Activated T-helper 1 cell treated with Interleukin-2 at 50 U/mL for 16 hours (primary cell): Measurements from ENCODE around the gene UBTF.
A peak's percentile ranks its signal among the peaks of the same experiment; 100 is the strongest.
"Not testable (repeated sequence)": the region's sequence is repeated elsewhere in the genome, so short reads cannot be mapped to it uniquely, and the experiment has no call there.

Experiments used
- DNase-seq: peaks from one replicate; pipeline ENCODE4 v3.0.0-alpha.2; 2020; ENCODE audit warnings: low read depth

The UBTF gene

GRCh38 chr17:44247876-44248736 lies 28.6 kb upstream of the UBTF start:
- no peak for DNase-seq

- DNase-seq = no peak
Measured at GRCh38 chr17:44247440-44247841, 28.0 kb upstream of the UBTF start.

- DNase-seq = no peak
Measured at GRCh38 chr17:44241106-44241624, 21.7 kb upstream of the UBTF start.

- DNase-seq = not testable (repeated sequence)
Measured at GRCh38 chr17:44237886-44238285, 18.4 kb upstream of the UBTF start.

- no peak for DNase-seq
Measured at GRCh38 chr17:44236444-44236991, 17.0 kb upstream of the UBTF start.

GRCh38 chr17:44235583-44235936 lies 16.1 kb upstream of the UBTF start:
- DNase-seq = no peak

- no peak for DNase-seq
Measured at GRCh38 chr17:44233582-44233981, 14.1 kb upstream of the UBTF start.

- DNase-seq = no peak
Measured at GRCh38 chr17:44232061-44232460, 12.6 kb upstream of the UBTF start.

GRCh38 chr17:44230140-44230539 lies 10.7 kb upstream of the UBTF start:
- no peak for DNase-seq

- DNase-seq = no peak
Measured at GRCh38 chr17:44229090-44229489, 9.6 kb upstream of the UBTF start.

GRCh38 chr17:44223541-44224071 lies 4.1 kb upstream of the UBTF start:
- DNase-seq = no peak

- no peak for DNase-seq
Measured at GRCh38 chr17:44222112-44222869, 2.8 kb upstream of the UBTF start.

- DNase-seq = no peak
Measured at GRCh38 chr17:44221862-44222111, 2.3 kb upstream of the UBTF start.

- DNase-seq = peak; percentile 52
Measured at GRCh38 chr17:44221084-44221861, 1.8 kb upstream of the UBTF start.

- DNase-seq = peak; percentile 48
Measured at GRCh38 chr17:44220213-44221083, 973 bp upstream of the UBTF start.

- peak; percentile 73 for DNase-seq
Measured at GRCh38 chr17:44219108-44219615, 313 bp downstream of the UBTF start.

- peak; percentile 86 for DNase-seq
Measured at GRCh38 chr17:44218344-44219107, 949 bp downstream of the UBTF start.

- no peak for DNase-seq
Measured at GRCh38 chr17:44217738-44218343, 1.6 kb downstream of the UBTF start.

GRCh38 chr17:44216694-44217093 lies 2.8 kb downstream of the UBTF start:
- DNase-seq = no peak

GRCh38 chr17:44216173-44216572 lies 3.3 kb downstream of the UBTF start:
- peak; percentile 29 for DNase-seq
